Measurements from ENCODE around the gene TBC1D8. TPM values are rescaled to one million over a fixed set of nuclear protein-coding genes. Genes with fewer than 3 reads are reported as not detected.

TBC1D8 gene
- total RNA-seq, 5 donors from 2014 or later (not counting 1 experiment from before 2014, with no cell fraction given), result 0.40 to 2.1 (median 2.0) TPM

- peaks cover 3 to 13% of the 10 kb centered on the region in 2 experiments for H3K4me1 ChIP-seq (ENCODE audit: control insufficient read depth in 1 of 2, extremely low read depth in 1 of 2, insufficient read depth in 2 of 2, low read length in 2 of 2)
- no peak overlapping the region for H3K27ac ChIP-seq (ENCODE audit: low read length)
- Mint-ChIP-seq H3K27ac (no peak overlapping the region), H3K9me3 (no peaks in the 10 kb centered on the region), H3K36me3 (no peaks in the 10 kb centered on the region), H3K27me3 (peaks cover 0 to 3% of the 10 kb centered on the region in 2 donors), H3K4me3 (no peak overlapping the region), H3K4me1 (peaks cover 17 to 23% (median 17%) of the 10 kb centered on the region in 3 donors)
- no peaks in the 10 kb centered on the region for H3K36me3 ChIP-seq (ENCODE audit: control insufficient read depth in 2 of 2, extremely low read depth in 1 of 2, insufficient read depth in 1 of 2, low read length in 1 of 2)
- ChIA-PET CTCF (no interaction called here), POLR2A (no interaction called here)
- H3K9me3 ChIP-seq, result no peaks in the 10 kb centered on the region
- no peak overlapping the region for H3K4me3 ChIP-seq (ENCODE audit: control insufficient read depth in 1 of 2, extremely low read depth in 1 of 2, low read length in 1 of 2)
- ATAC-seq (replicated peaks in 1 of 4) (no peak), DNase-seq (no peak)
- 73% methylated on average over 2 of the region's 3 CpGs for WGBS (ENCODE audit: insufficient coverage)
- H3K27me3 ChIP-seq (replicated peaks in 1 of 2; ENCODE audit: control insufficient read depth in 2 of 2, extremely low read depth in 1 of 2, insufficient read depth in 2 of 2, low read length in 1 of 2), result peaks cover 0 to 4% of the 10 kb centered on the region in 2 experiments
These were observed 25.4 kb downstream of the TBC1D8 start for GRCh38 chr2:101125808-101126207.

GRCh38 chr2:101125374-101125773, 25.8 kb downstream of the TBC1D8 start:
- POLR2A ChIA-PET, result no interaction called here
- Histone ChIP-seq H3K4me1 (ENCODE audit: control insufficient read depth in 1 of 2, extremely low read depth in 1 of 2, insufficient read depth in 2 of 2, low read length in 2 of 2) (peaks cover 3 to 13% of the 10 kb centered on the region in 2 experiments), H3K9me3 (no peaks in the 10 kb centered on the region), H3K36me3 (ENCODE audit: control insufficient read depth in 2 of 2, extremely low read depth in 1 of 2, insufficient read depth in 1 of 2, low read length in 1 of 2) (no peaks in the 10 kb centered on the region), H3K27ac (ENCODE audit: low read length) (no peak overlapping the region), H3K4me3 (ENCODE audit: control insufficient read depth in 1 of 2, extremely low read depth in 1 of 2, low read length in 1 of 2) (no peak overlapping the region), H3K27me3 (replicated peaks in 1 of 2; ENCODE audit: control insufficient read depth in 2 of 2, extremely low read depth in 1 of 2, insufficient read depth in 2 of 2, low read length in 1 of 2) (peaks cover 0 to 4% of the 10 kb centered on the region in 2 experiments)
- H3K27ac Mint-ChIP-seq, result no peak overlapping the region
- ATAC-seq (replicated peaks in 1 of 4), result no peak
- DNase-seq, result peak in 1 of 35 experiments; percentile 15
- H3K27me3 Mint-ChIP-seq, result peaks cover 0 to 4% of the 10 kb centered on the region in 2 donors
- no peak overlapping the region for H3K4me3 Mint-ChIP-seq
- H3K9me3 Mint-ChIP-seq, result no peaks in the 10 kb centered on the region
- no CpG with 5 or more reads among the region's 3 CpGs for WGBS (ENCODE audit: insufficient coverage)
- H3K36me3 Mint-ChIP-seq, result no peaks in the 10 kb centered on the region
- CTCF ChIA-PET, result no interaction called here
- H3K4me1 Mint-ChIP-seq, result peaks cover 17 to 23% (median 17%) of the 10 kb centered on the region in 3 donors

GRCh38 chr2:101124643-101125366, 26.4 kb downstream of the TBC1D8 start:
- H3K27ac Mint-ChIP-seq, result no peak overlapping the region
- H3K4me1 Mint-ChIP-seq, result peaks cover 17 to 23% (median 17%) of the 10 kb centered on the region in 3 donors
- 81% methylated on average over 3 of the region's 7 CpGs for WGBS (ENCODE audit: insufficient coverage)

GRCh38 chr2:101123795-101124471, 27.2 kb downstream of the TBC1D8 start:
- Mint-ChIP-seq H3K4me3 (no peak overlapping the region), H3K4me1 (peaks cover 17 to 23% (median 17%) of the 10 kb centered on the region in 3 donors), H3K27me3 (peaks cover 0 to 10% of the 10 kb centered on the region in 2 donors), H3K36me3 (no peaks in the 10 kb centered on the region), H3K9me3 (no peaks in the 10 kb centered on the region), H3K27ac (no peak overlapping the region)
- Histone ChIP-seq H3K9me3 (no peaks in the 10 kb centered on the region), H3K4me3 (ENCODE audit: control insufficient read depth in 1 of 2, extremely low read depth in 1 of 2, low read length in 1 of 2) (no peak overlapping the region), H3K27me3 (replicated peaks in 1 of 2; ENCODE audit: control insufficient read depth in 2 of 2, extremely low read depth in 1 of 2, insufficient read depth in 2 of 2, low read length in 1 of 2) (peaks cover 0 to 4% of the 10 kb centered on the region in 2 experiments), H3K27ac (ENCODE audit: low read length) (no peak overlapping the region), H3K36me3 (ENCODE audit: control insufficient read depth in 2 of 2, extremely low read depth in 1 of 2, insufficient read depth in 1 of 2, low read length in 1 of 2) (no peaks in the 10 kb centered on the region), H3K4me1 (ENCODE audit: control insufficient read depth in 1 of 2, extremely low read depth in 1 of 2, insufficient read depth in 2 of 2, low read length in 2 of 2) (peaks cover 3 to 13% of the 10 kb centered on the region in 2 experiments)
- CTCF ChIA-PET, result no interaction called here
- 100% methylated on average over 1 of the region's 5 CpGs for WGBS (ENCODE audit: insufficient coverage)
- ATAC-seq (replicated peaks in 1 of 4), result no peak
- POLR2A ChIA-PET, result no interaction called here
- no peak for DNase-seq

More at GRCh38 chr2:101124643-101125366, 26.4 kb downstream of the TBC1D8 start:
- ChIA-PET CTCF (no interaction called here), POLR2A (no interaction called here)
- no peak overlapping the region for H3K4me3 Mint-ChIP-seq
- no peaks in the 10 kb centered on the region for H3K36me3 Mint-ChIP-seq
- Histone ChIP-seq H3K4me3 (ENCODE audit: control insufficient read depth in 1 of 2, extremely low read depth in 1 of 2, low read length in 1 of 2) (no peak overlapping the region), H3K27ac (ENCODE audit: low read length) (no peak overlapping the region), H3K4me1 (ENCODE audit: control insufficient read depth in 1 of 2, extremely low read depth in 1 of 2, insufficient read depth in 2 of 2, low read length in 2 of 2) (peaks cover 3 to 13% of the 10 kb centered on the region in 2 experiments), H3K36me3 (ENCODE audit: control insufficient read depth in 2 of 2, extremely low read depth in 1 of 2, insufficient read depth in 1 of 2, low read length in 1 of 2) (no peaks in the 10 kb centered on the region), H3K27me3 (replicated peaks in 1 of 2; ENCODE audit: control insufficient read depth in 2 of 2, extremely low read depth in 1 of 2, insufficient read depth in 2 of 2, low read length in 1 of 2) (peaks cover 0 to 6% of the 10 kb centered on the region in 2 experiments), H3K9me3 (no peaks in the 10 kb centered on the region)
- H3K9me3 Mint-ChIP-seq, result no peaks in the 10 kb centered on the region
- H3K27me3 Mint-ChIP-seq, result peaks cover 0 to 9% of the 10 kb centered on the region in 2 donors
- ATAC-seq (replicated peaks in 1 of 4) (no peak), DNase-seq (no peak)

GRCh38 chr2:101121174-101121573, 30.0 kb downstream of the TBC1D8 start:
- no peak overlapping the region for H3K4me3 ChIP-seq (ENCODE audit: control insufficient read depth in 1 of 2, extremely low read depth in 1 of 2, low read length in 1 of 2)
- no peaks in the 10 kb centered on the region for H3K36me3 ChIP-seq (ENCODE audit: control insufficient read depth in 2 of 2, extremely low read depth in 1 of 2, insufficient read depth in 1 of 2, low read length in 1 of 2)
- peaks cover 17 to 21% (median 17%) of the 10 kb centered on the region in 3 donors for H3K4me1 Mint-ChIP-seq
- no peaks in the 10 kb centered on the region for H3K9me3 ChIP-seq
- 67% methylated on average over 1 of the region's 7 CpGs for WGBS (ENCODE audit: insufficient coverage)
- H3K36me3 Mint-ChIP-seq, result no peaks in the 10 kb centered on the region
- H3K27me3 Mint-ChIP-seq, result peaks cover 0 to 9% of the 10 kb centered on the region in 2 donors
- H3K27ac Mint-ChIP-seq, result no peak overlapping the region
- H3K27me3 ChIP-seq (replicated peaks in 1 of 2; ENCODE audit: control insufficient read depth in 2 of 2, extremely low read depth in 1 of 2, insufficient read depth in 2 of 2, low read length in 1 of 2), result peaks cover 0 to 4% of the 10 kb centered on the region in 2 experiments
- H3K4me1 ChIP-seq (ENCODE audit: control insufficient read depth in 1 of 2, extremely low read depth in 1 of 2, insufficient read depth in 2 of 2, low read length in 2 of 2), result peaks cover 3% of the 10 kb centered on the region in 2 experiments
- POLR2A ChIA-PET, result no interaction called here
- DNase-seq (no peak), ATAC-seq (replicated peaks in 1 of 4) (no peak)
- H3K9me3 Mint-ChIP-seq, result no peaks in the 10 kb centered on the region
- no peak overlapping the region for H3K27ac ChIP-seq (ENCODE audit: low read length)
- no peak overlapping the region for H3K4me3 Mint-ChIP-seq
- CTCF ChIA-PET, result no interaction called here

GRCh38 chr2:101120124-101120996, 30.8 kb downstream of the TBC1D8 start:
- ATAC-seq (replicated peaks in 1 of 4) (no peak), DNase-seq (no peak)
- ChIA-PET POLR2A (no interaction called here), CTCF (no interaction called here)
- WGBS (ENCODE audit: insufficient coverage), result 70% methylated on average over 8 of the region's 11 CpGs
- H3K4me3 Mint-ChIP-seq, result no peak overlapping the region
- no peak overlapping the region for H3K4me3 ChIP-seq (ENCODE audit: control insufficient read depth in 1 of 2, extremely low read depth in 1 of 2, low read length in 1 of 2)
- peaks cover 11 to 13% (median 11%) of the 10 kb centered on the region in 3 donors for H3K4me1 Mint-ChIP-seq
- H3K9me3 Mint-ChIP-seq, result no peaks in the 10 kb centered on the region
- H3K9me3 ChIP-seq, result no peaks in the 10 kb centered on the region
- no peak overlapping the region for H3K27ac ChIP-seq (ENCODE audit: low read length)
- H3K36me3 Mint-ChIP-seq, result no peaks in the 10 kb centered on the region
- H3K27ac Mint-ChIP-seq, result no peak overlapping the region
- no peaks in the 10 kb centered on the region for H3K36me3 ChIP-seq (ENCODE audit: control insufficient read depth in 2 of 2, extremely low read depth in 1 of 2, insufficient read depth in 1 of 2, low read length in 1 of 2)
- peaks cover 0 to 8% of the 10 kb centered on the region in 2 donors for H3K27me3 Mint-ChIP-seq
- peaks cover 0 to 4% of the 10 kb centered on the region in 2 experiments for H3K27me3 ChIP-seq (replicated peaks in 1 of 2; ENCODE audit: control insufficient read depth in 2 of 2, extremely low read depth in 1 of 2, insufficient read depth in 2 of 2, low read length in 1 of 2)
- H3K4me1 ChIP-seq (ENCODE audit: control insufficient read depth in 1 of 2, extremely low read depth in 1 of 2, insufficient read depth in 2 of 2, low read length in 2 of 2), result no peaks in the 10 kb centered on the region

Measured in T-cell (primary cell).